CD4-positive, CD25-positive, alpha-beta regulatory T cell (primary cell): ENCODE data around the gene EDARADD. TPM values are rescaled to one million over a fixed set of nuclear protein-coding genes. Genes with fewer than 3 reads are reported as not detected.

ENCODE experiments used
- ATAC-seq, 2 donors: fragments of 150-1000 bp; cut with Tn5 transposase; one replicate each; pipeline ENCODE4 v1.10.0; 2021; ENCODE audit warnings: low read depth in 2 of 2, moderate number of reproducible peaks in 2 of 2, moderate library complexity in 1 of 2
- DNase-seq, 3 donors: peaks; one replicate each; pipeline versions ENCODE4 v3.0.0 to v3.0.0-alpha.2; 2012 to 2022; ENCODE audit warnings: mixed read lengths in 1 of 3
- H3K27ac ChIP-seq: one replicate; pipeline ENCODE4 v1.7.0; 2013; ENCODE audit warnings: mild to moderate bottlenecking, low read length; ENCODE audit not compliant: insufficient read depth, poor library complexity, severe bottlenecking
- H3K27me3 ChIP-seq: one replicate; pipeline ENCODE4 v1.7.0; 2013; ENCODE audit warnings: low read length; ENCODE audit not compliant: control insufficient read depth, insufficient read depth
- H3K36me3 ChIP-seq: one replicate; pipeline ENCODE4 v1.7.0; 2013; ENCODE audit warnings: mild to moderate bottlenecking, low read length, moderate library complexity; ENCODE audit not compliant: control insufficient read depth, insufficient read depth
- H3K4me1 ChIP-seq: 2 replicates; pipeline ENCODE4 v1.7.0; 2013; ENCODE audit warnings: mild to moderate bottlenecking, low read length; ENCODE audit not compliant: insufficient read depth, control insufficient read depth, poor library complexity, severe bottlenecking
- H3K4me3 ChIP-seq: one replicate; pipeline ENCODE4 v1.7.0; 2013; ENCODE audit warnings: low read depth, mild to moderate bottlenecking, low read length, moderate library complexity
- H3K9me3 ChIP-seq, 2 experiments: 1 replicate in 1 of 2; 2 replicates in 1 of 2; pipeline ENCODE4 v1.7.0; 2013; ENCODE audit warnings: low read length in 2 of 2, mild to moderate bottlenecking in 1 of 2, moderate library complexity in 1 of 2; ENCODE audit not compliant: control insufficient read depth in 2 of 2
- H3K27ac Mint-ChIP-seq, 3 donors: one replicate each; pipeline ENCODE4 v1.8.0; 2020 to 2022; ENCODE audit warnings: mild to moderate bottlenecking in 3 of 3, mixed read lengths in 3 of 3, moderate library complexity in 2 of 3
- H3K27me3 Mint-ChIP-seq: one replicate; pipeline ENCODE4 v1.8.0; 2022; ENCODE audit warnings: mild to moderate bottlenecking, mixed read lengths
- H3K36me3 Mint-ChIP-seq: one replicate; pipeline ENCODE4 v1.8.0; 2020; ENCODE audit warnings: mixed read lengths
- H3K4me1 Mint-ChIP-seq, 4 donors: one replicate each; pipeline ENCODE4 v1.8.0; 2020 to 2022; ENCODE audit warnings: mixed read lengths in 4 of 4, mild to moderate bottlenecking in 1 of 4
- H3K4me3 Mint-ChIP-seq, 4 donors: one replicate each; pipeline ENCODE4 v1.8.0; 2020 to 2022; ENCODE audit warnings: mild to moderate bottlenecking in 4 of 4, mixed read lengths in 4 of 4, moderate library complexity in 3 of 4
- H3K9me3 Mint-ChIP-seq, 7 donors: one replicate each; pipeline ENCODE4 v1.8.0; 2020 to 2022; ENCODE audit warnings: mixed read lengths in 7 of 7, mild to moderate bottlenecking in 3 of 7, moderate library complexity in 2 of 7
- polyA plus RNA-seq, 4 donors: library from polyadenylated mRNA; unstranded; fragments of 300-500 nt; fragmentation: Illumina TruSeq; gene quantifications; one replicate each; pipeline ENCODE4 v1.2.3, GENCODE V29; 2021
- total RNA-seq: library from RNA; stranded (reverse); gene quantifications from one replicate; pipeline ENCODE4 v1.2.3, GENCODE V29; 2022

Gene EDARADD
- total and polyA plus RNA-seq, 5 donors from 2014 or later = 2.5 to 5.7 (median 4.7) TPM

DNA sequence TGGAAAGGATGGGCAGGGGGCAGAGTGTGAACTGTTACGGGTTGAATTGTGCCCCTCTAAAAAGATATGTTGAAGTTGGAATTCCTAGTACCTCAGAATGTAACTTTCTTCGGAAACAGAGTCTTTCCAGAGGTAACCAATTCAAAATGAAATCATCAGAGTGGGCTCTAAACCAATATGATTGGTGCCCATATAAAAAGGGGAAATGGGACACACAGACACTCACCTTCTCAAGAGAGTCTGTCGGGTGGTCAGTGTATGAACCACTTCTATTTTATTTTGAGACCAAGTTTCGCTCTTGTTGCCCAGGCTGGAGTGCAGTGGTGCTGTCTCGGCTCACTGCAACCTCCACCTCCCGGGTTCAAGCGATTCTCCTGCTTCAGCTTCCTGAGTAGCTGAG is 7.6 kb downstream of the EDARADD start:
- no peaks in the 10 kb centered on the region for H3K9me3 Mint-ChIP-seq
- H3K36me3 ChIP-seq = no peaks in the 10 kb centered on the region
- peak overlapping the region in 1 of 4 donors; percentile 62 for H3K4me3 Mint-ChIP-seq
- peaks cover 7% of the 10 kb centered on the region for H3K27me3 Mint-ChIP-seq
- H3K4me1 Mint-ChIP-seq = peaks cover 6 to 18% (median 8%) of the 10 kb centered on the region in 4 donors
- DNase-seq = no peak
- H3K27me3 ChIP-seq = no peaks in the 10 kb centered on the region
- H3K36me3 Mint-ChIP-seq = peaks cover 3% of the 10 kb centered on the region
- no peak overlapping the region for H3K27ac ChIP-seq
- H3K4me1 ChIP-seq = peaks cover 3% of the 10 kb centered on the region
- no peak overlapping the region for H3K27ac Mint-ChIP-seq
- H3K9me3 ChIP-seq = no peaks in the 10 kb centered on the region
- no peak overlapping the region for H3K4me3 ChIP-seq
- ATAC-seq = no peak

DNA sequence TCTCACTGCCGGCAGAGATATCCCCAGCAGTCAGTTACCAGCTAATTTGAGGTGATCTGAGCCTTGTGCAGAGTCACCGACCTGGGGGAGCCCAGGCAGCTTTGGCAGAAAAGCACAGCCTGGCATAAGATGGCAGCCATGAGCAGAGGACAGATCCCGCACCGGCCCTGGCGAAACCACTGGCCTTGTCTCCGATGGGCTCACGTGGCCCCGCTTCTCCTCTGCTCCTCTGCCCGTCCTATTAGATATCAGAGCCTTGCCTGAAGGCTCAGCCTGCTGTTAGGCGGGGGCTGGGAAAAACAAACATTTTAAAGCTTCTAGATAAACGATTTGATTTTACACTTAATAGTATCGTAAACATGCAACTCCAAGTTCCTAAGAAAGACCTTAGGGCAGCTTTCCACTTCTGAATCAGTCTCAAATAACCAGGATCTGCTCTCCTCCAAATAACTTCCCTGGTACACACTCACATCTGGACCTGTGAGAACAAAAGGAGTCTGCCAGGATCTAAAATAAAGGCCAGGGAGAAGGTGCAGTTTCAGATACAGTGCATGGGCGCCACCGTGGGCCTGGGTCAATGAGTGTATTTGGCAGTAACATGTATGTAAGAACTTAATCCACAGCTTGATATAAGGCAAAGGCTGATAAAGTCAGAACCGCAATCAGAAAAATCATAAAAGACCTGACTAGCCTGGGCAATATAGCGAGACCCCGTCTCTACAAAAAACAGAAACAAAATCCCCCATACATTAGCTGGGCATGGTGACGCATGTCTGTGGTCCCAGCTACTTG is 10.0 kb downstream of the EDARADD start:
- H3K36me3 ChIP-seq = no peaks in the 10 kb centered on the region
- Mint-ChIP-seq H3K4me3 (no peak overlapping the region), H3K4me1 (peaks cover 2 to 11% (median 4%) of the 10 kb centered on the region in 4 donors), H3K27me3 (no peaks in the 10 kb centered on the region), H3K36me3 (peaks cover 3% of the 10 kb centered on the region), H3K9me3 (no peaks in the 10 kb centered on the region), H3K27ac (peak overlapping the region in 1 of 3 donors; percentile 15)
- ATAC-seq = no peak
- no peak overlapping the region for H3K27ac ChIP-seq
- no peaks in the 10 kb centered on the region for H3K27me3 ChIP-seq
- no peak overlapping the region for H3K4me3 ChIP-seq
- peaks cover 3% of the 10 kb centered on the region for H3K4me1 ChIP-seq
- no peak for DNase-seq
- no peaks in the 10 kb centered on the region for H3K9me3 ChIP-seq

DNA sequence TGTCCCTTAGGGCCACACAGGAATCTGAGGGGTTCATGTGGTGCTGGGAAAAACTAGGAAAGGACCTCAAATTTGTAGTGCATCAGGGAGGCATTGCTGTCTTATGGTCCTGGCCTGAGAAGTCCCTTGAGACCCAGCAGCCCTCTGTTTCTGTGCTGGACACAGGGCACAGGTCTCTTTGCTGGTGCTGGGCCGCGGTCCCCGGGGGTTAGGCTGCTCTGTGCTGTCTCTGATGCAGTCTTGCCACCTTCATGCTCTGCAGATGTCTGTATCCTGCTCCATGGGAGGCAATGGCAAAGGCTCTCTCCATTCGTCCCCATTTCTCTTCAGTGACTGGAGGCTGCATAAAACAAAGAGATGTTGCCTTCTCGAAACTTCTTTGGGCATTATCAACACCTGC is 13.0 kb downstream of the EDARADD start:
- no peak overlapping the region for H3K4me3 Mint-ChIP-seq
- no peak overlapping the region for H3K4me3 ChIP-seq
- ATAC-seq (no peak), DNase-seq (no peak)
- no peaks in the 10 kb centered on the region for H3K36me3 Mint-ChIP-seq
- H3K27ac ChIP-seq = no peak overlapping the region
- H3K4me1 Mint-ChIP-seq = peaks cover 0 to 8% (median 6%) of the 10 kb centered on the region in 4 donors
- no peaks in the 10 kb centered on the region for H3K9me3 ChIP-seq
- H3K27ac Mint-ChIP-seq = peak overlapping the region in 1 of 3 donors; percentile 18
- no peaks in the 10 kb centered on the region for H3K36me3 ChIP-seq
- no peaks in the 10 kb centered on the region for H3K27me3 Mint-ChIP-seq
- no peaks in the 10 kb centered on the region for H3K4me1 ChIP-seq
- H3K27me3 ChIP-seq = no peaks in the 10 kb centered on the region
- H3K9me3 Mint-ChIP-seq = no peaks in the 10 kb centered on the region

DNA sequence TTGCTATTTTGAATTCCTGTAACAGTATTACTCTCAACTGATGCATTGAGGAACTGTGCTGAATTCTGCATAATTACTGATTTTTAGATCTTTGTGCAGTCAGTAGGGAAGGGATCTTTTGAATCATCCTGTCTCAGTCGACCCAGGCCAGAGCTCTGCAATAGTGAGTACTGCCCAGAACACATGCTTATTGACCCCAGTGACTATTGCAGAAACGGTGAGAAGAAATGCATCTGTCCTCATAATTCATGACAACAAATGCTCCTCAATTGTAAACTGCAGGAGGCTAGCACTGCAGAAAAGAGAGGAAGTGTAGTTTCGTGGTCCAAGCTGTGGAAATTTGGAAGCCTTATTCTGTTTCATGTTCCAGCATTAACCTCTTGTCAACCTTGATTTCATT is 19.6 kb downstream of the EDARADD start:
- Mint-ChIP-seq H3K27ac (peak overlapping the region; percentile 5 to 72 (median 52)), H3K27me3 (no peaks in the 10 kb centered on the region), H3K4me3 (no peak overlapping the region), H3K4me1 (peaks cover 12 to 30% (median 18%) of the 10 kb centered on the region in 4 donors), H3K9me3 (peaks cover 0 to 4% (median 0%) of the 10 kb centered on the region in 7 donors), H3K36me3 (peaks cover 3% of the 10 kb centered on the region)
- H3K4me3 ChIP-seq = no peak overlapping the region
- H3K9me3 ChIP-seq = no peaks in the 10 kb centered on the region
- ATAC-seq (no peak), DNase-seq (no peak)
- no peak overlapping the region for H3K27ac ChIP-seq
- H3K36me3 ChIP-seq = no peaks in the 10 kb centered on the region
- H3K27me3 ChIP-seq = no peaks in the 10 kb centered on the region
- H3K4me1 ChIP-seq = peaks cover 16% of the 10 kb centered on the region

DNA sequence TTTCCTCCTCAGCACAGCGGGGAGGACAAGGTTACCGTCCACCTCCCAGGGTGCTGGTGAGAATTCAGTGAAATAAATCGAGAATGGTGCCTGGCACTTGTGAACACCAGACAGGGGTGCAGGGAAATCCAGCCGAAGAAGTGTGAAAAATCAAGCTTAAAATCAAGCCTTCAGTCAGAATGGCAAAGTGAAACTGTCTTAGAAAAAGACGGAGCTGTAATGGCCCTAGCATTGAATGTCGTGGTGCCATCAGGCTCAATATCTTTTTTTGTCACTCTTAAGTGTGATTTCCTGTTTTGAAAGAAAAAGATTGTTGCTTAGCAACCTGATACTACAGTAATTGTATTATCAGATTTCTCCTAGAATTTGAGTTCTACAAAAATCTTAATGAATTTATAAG is 22.1 kb downstream of the EDARADD start:
- Mint-ChIP-seq H3K4me1 (peaks cover 8 to 26% (median 21%) of the 10 kb centered on the region in 4 donors), H3K36me3 (peaks cover 3% of the 10 kb centered on the region), H3K27me3 (no peaks in the 10 kb centered on the region), H3K4me3 (peak overlapping the region; percentile 74 to 85 (median 79)), H3K27ac (peak overlapping the region; percentile 96 to 98 (median 97)), H3K9me3 (peaks cover 0 to 4% (median 0%) of the 10 kb centered on the region in 7 donors)
- Histone ChIP-seq H3K36me3 (no peaks in the 10 kb centered on the region), H3K4me3 (peak overlapping the region; percentile 78), H3K27ac (peak overlapping the region; percentile 93), H3K4me1 (peaks cover 16% of the 10 kb centered on the region), H3K9me3 (no peaks in the 10 kb centered on the region), H3K27me3 (no peaks in the 10 kb centered on the region)
- DNase-seq = peak; percentile 33 to 83 (median 81)
- ATAC-seq = peak; percentile 90

DNA sequence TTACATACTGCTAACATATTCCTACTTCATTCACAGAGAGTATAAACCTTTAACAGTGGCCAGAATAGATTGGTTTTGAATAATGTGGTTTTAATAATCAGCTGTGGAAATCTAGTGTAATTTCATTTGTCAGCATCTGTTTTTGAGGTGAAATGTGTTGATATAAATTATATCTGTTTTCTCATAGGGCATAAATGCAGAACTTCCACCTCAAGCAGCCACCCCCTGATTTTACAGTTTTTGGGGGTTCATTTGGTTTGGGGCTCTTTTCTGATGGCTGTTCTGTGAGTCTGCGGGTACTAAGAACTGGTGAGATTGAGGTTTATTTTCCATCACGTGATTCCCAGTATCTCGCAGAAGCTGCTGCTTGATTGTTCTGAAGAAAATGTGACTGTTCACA is 23.2 kb downstream of the EDARADD start:
- peak overlapping the region; percentile 93 for H3K27ac ChIP-seq
- Mint-ChIP-seq H3K27me3 (no peaks in the 10 kb centered on the region), H3K4me3 (peak overlapping the region in 1 of 4 donors; percentile 44), H3K27ac (peak overlapping the region; percentile 20 to 98 (median 77)), H3K36me3 (peaks cover 3% of the 10 kb centered on the region), H3K9me3 (peaks cover 0 to 4% (median 0%) of the 10 kb centered on the region in 7 donors), H3K4me1 (peaks cover 8 to 26% (median 21%) of the 10 kb centered on the region in 4 donors)
- peaks cover 16% of the 10 kb centered on the region for H3K4me1 ChIP-seq
- H3K4me3 ChIP-seq = peak overlapping the region; percentile 78
- ATAC-seq (no peak), DNase-seq (peak in 1 of 3 donors; percentile 11)
- no peaks in the 10 kb centered on the region for H3K27me3 ChIP-seq
- no peaks in the 10 kb centered on the region for H3K9me3 ChIP-seq
- no peaks in the 10 kb centered on the region for H3K36me3 ChIP-seq

DNA sequence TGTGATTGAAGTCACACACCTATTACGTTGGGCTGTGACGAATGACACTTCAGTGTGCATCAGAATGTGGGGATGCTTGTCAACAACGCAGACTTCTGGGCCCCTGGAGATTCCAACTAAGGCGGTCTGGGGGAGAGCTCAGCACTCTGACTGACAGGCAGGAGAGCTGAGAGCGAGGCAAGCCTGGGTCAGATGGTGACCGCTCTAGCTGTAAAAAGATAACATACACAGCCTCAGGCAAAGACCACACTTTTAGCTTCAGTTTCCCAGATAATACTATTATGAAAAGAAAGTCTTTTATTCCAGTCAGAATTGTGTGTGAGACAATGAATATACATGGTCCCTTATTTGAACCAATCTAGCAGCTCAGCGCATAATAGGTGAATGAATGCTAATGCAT is 25.4 kb downstream of the EDARADD start:
- Histone ChIP-seq H3K36me3 (no peaks in the 10 kb centered on the region), H3K27me3 (no peaks in the 10 kb centered on the region), H3K4me1 (peaks cover 16% of the 10 kb centered on the region), H3K4me3 (no peak overlapping the region), H3K9me3 (no peaks in the 10 kb centered on the region), H3K27ac (no peak overlapping the region)
- H3K4me3 Mint-ChIP-seq = peak overlapping the region in 1 of 4 donors; percentile 5
- no peak overlapping the region for H3K27ac Mint-ChIP-seq
- peaks cover 9 to 24% (median 21%) of the 10 kb centered on the region in 4 donors for H3K4me1 Mint-ChIP-seq
- no peaks in the 10 kb centered on the region for H3K27me3 Mint-ChIP-seq
- ATAC-seq = no peak
- H3K9me3 Mint-ChIP-seq = peaks cover 0 to 4% (median 0%) of the 10 kb centered on the region in 7 donors
- DNase-seq = no peak
- peaks cover 3% of the 10 kb centered on the region for H3K36me3 Mint-ChIP-seq
